Measurements from ENCODE around the gene ACKR3. TPM values are rescaled to one million over a fixed set of nuclear protein-coding genes. Genes with fewer than 3 reads are reported as not detected.

The ACKR3 gene
- total RNA-seq, 1 experiment from 2014 or later = not detected

- no peaks in the 10 kb centered on the region; the same call in 1 of the 2 replicates for H3K27me3 ChIP-seq (ENCODE audit: control insufficient read depth, insufficient read depth, low read length)
- no TSS peak for BruUV-seq (replicated peaks)
- POLR2A ChIA-PET = no interaction called here
- no peaks in the 10 kb centered on the region for H3K36me3 ChIP-seq (ENCODE audit: control insufficient read depth, insufficient read depth, low read length)
- H3K27ac ChIP-seq (ENCODE audit: low read length) = no peak overlapping the region
- in situ Hi-C loops (cut with HindIII; ENCODE audit: low pct_unique_long_range_greater_than_20kb, low sequenced_read_pairs) = no loop called here
- H3K4me1 ChIP-seq (ENCODE audit: control insufficient read depth, insufficient read depth, low read length) = no peaks in the 10 kb centered on the region
- no peak overlapping the region for H3K4me3 ChIP-seq (ENCODE audit: low read depth in 2 of 2, low read length in 2 of 2)
- no peaks in the 10 kb centered on the region for H3K9me3 ChIP-seq (ENCODE audit: control insufficient read depth, insufficient read depth, low read depth, low read length)
- TF ChIP-seq SIN3A (IDR thresholded peaks at IDR 0.05; ENCODE audit: borderline replicate concordance, insufficient read depth, low read depth, low read length) (no peak), REST (IDR thresholded peaks at IDR 0.05; ENCODE audit: insufficient read depth in 1 of 2, low read depth in 2 of 2, low read length in 1 of 2) (no peak), TCF7L2 (IDR thresholded peaks at IDR 0.05; ENCODE audit: low read depth, low read length) (no peak), CTCF (IDR thresholded peaks at IDR 0.05) (no peak), POLR2AphosphoS5 (IDR thresholded peaks at IDR 0.05; ENCODE audit: low read depth, low read length) (no peak)
- DNase-seq (ENCODE audit: low read depth, low spot score) = no peak
- intact Hi-C loops (cut with micrococcal nuclease; ENCODE audit: unreplicated experiment) = no loop called here
- ATAC-seq = no peak
- CTCF ChIA-PET = no interaction called here
These were observed 8.1 kb downstream of the ACKR3 start for GRCh38 chr2:236577481-236578410.

GRCh38 chr2:236578411-236578846 is 8.8 kb downstream of the ACKR3 start:
- no TSS peak for BruUV-seq (replicated peaks)
- DNase-seq (ENCODE audit: low read depth, low spot score) (no peak), ATAC-seq (no peak)
- in situ Hi-C loops (cut with HindIII; ENCODE audit: low pct_unique_long_range_greater_than_20kb, low sequenced_read_pairs) (no loop called here), intact Hi-C loops (cut with micrococcal nuclease; ENCODE audit: unreplicated experiment) (no loop called here)
- Histone ChIP-seq H3K4me1 (ENCODE audit: control insufficient read depth, insufficient read depth, low read length) (no peaks in the 10 kb centered on the region), H3K9me3 (ENCODE audit: control insufficient read depth, insufficient read depth, low read depth, low read length) (no peaks in the 10 kb centered on the region), H3K4me3 (ENCODE audit: low read depth in 2 of 2, low read length in 2 of 2) (no peak overlapping the region), H3K27me3 (ENCODE audit: control insufficient read depth, insufficient read depth, low read length) (no peaks in the 10 kb centered on the region; the same call in 1 of the 2 replicates), H3K36me3 (ENCODE audit: control insufficient read depth, insufficient read depth, low read length) (no peaks in the 10 kb centered on the region), H3K27ac (ENCODE audit: low read length) (no peak overlapping the region)
- POLR2A ChIA-PET = no interaction called here
- CTCF ChIA-PET = no interaction called here
- TF ChIP-seq CTCF (IDR thresholded peaks at IDR 0.05) (no peak), TCF7L2 (IDR thresholded peaks at IDR 0.05; ENCODE audit: low read depth, low read length) (no peak), REST (IDR thresholded peaks at IDR 0.05; ENCODE audit: insufficient read depth in 1 of 2, low read depth in 2 of 2, low read length in 1 of 2) (no peak), POLR2AphosphoS5 (IDR thresholded peaks at IDR 0.05; ENCODE audit: low read depth, low read length) (no peak), SIN3A (IDR thresholded peaks at IDR 0.05; ENCODE audit: borderline replicate concordance, insufficient read depth, low read depth, low read length) (no peak)
